Small intestine (tissue), 7 donors: Measurements from ENCODE around the gene KIF24. TPM values are rescaled to one million over a fixed set of nuclear protein-coding genes. Genes with fewer than 3 reads are reported as not detected.
"Not testable (repeated sequence)": the region's sequence is repeated elsewhere in the genome, so short reads cannot be mapped to it uniquely, and the experiment has no call there.

Experiments
- DNase-seq, 2 donors: peaks; one replicate each; pipeline versions ENCODE4 v3.0.0 to v3.0.0-alpha.2; 2013
- FAIRE-seq: peaks from 2 replicates; lab custom pipeline; 2012; peaks lifted over from hg19 to GRCh38; lab: Jason Lieb, UNC
- H3K27ac ChIP-seq, 3 donors: one replicate each; pipeline ENCODE4 v1.5.1; 2013; ENCODE audit warnings: low read length in 2 of 3, mild to moderate bottlenecking in 2 of 3, control low read depth in 1 of 3, inconsistent platforms in 1 of 3, low read depth in 1 of 3, moderate library complexity in 1 of 3
- H3K27me3 ChIP-seq, 3 donors: one replicate each; pipeline ENCODE4 v1.6.1; 2013; ENCODE audit warnings: low read length in 3 of 3, inconsistent platforms in 1 of 3; ENCODE audit not compliant: control insufficient read depth in 3 of 3, insufficient read depth in 3 of 3
- H3K36me3 ChIP-seq, 3 donors: one replicate each; pipeline ENCODE4 v1.6.1; 2013; ENCODE audit warnings: low read length in 3 of 3, inconsistent platforms in 1 of 3, low read depth in 1 of 3, mild to moderate bottlenecking in 1 of 3, moderate library complexity in 1 of 3; ENCODE audit not compliant: control insufficient read depth in 3 of 3, insufficient read depth in 2 of 3
- H3K4me1 ChIP-seq, 3 donors: one replicate each; pipeline ENCODE4 v1.6.1; 2013; ENCODE audit warnings: low read length in 2 of 3, inconsistent platforms in 1 of 3, low read depth in 1 of 3, mild to moderate bottlenecking in 1 of 3, moderate library complexity in 1 of 3; ENCODE audit not compliant: control insufficient read depth in 3 of 3, insufficient read depth in 2 of 3
- H3K4me3 ChIP-seq, 3 donors: one replicate each; pipeline ENCODE4 v1.5.1; 2013; ENCODE audit warnings: low read length in 3 of 3, control low read depth in 1 of 3, inconsistent platforms in 1 of 3, low read depth in 1 of 3, mild to moderate bottlenecking in 1 of 3, moderate library complexity in 1 of 3
- H3K9me3 ChIP-seq, 2 donors: one replicate each; pipeline ENCODE4 v1.6.1; 2013; ENCODE audit warnings: low read depth in 1 of 2, low read length in 1 of 2; ENCODE audit not compliant: control insufficient read depth in 2 of 2, insufficient read depth in 1 of 2
- WGBS, 3 donors: extraction: QIAGEN DNeasy Blood & Tissue Kit; methylation state at CpG; one replicate each; pipeline ENCODE4 v1.1.7; 2013; 5-methylcytosine and 5-hydroxymethylcytosine counted together
- polyA plus RNA-seq, 4 donors: library from polyadenylated mRNA; stranded (reverse) in 3 of 4; unstranded in 1 of 4; fragments of 200-250 nt in 3 of 4; fragments of 120-200 nt in 1 of 4; gene quantifications; one replicate each; pipeline versions ENCODE4 v1.2.1 to v1.2.3, GENCODE V29; 2013
- donor health status: healthy with polysubstance abuse.
- donor health status: control.
- donor health status: control.
- donor health status: Bipolar disorder and iron deficiency.
- donor health status: healthy.

KIF24 gene
- polyA plus RNA-seq, 4 donors = 0.27 to 2.1 (median 0.98) TPM

DNA sequence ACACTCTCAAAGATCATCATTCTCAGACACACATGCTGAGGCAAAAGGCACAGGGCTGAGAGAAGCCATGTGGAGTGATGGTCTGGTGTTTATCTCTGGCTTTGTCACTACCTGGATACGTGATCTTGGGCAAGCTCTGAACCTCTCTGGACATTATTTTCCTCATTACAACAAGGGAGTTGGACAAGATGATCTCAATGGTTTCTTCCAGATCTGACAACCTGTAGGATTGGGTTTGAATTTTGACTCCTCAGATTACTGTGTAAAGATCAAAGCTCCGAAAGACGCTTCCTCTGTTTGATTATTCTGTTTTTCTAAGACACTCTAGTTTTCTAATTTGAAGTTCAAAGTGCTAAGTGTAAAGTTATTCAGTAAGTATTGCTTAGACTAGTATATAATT is 20.3 kb upstream of the KIF24 start:
- DNase-seq (no peak), FAIRE-seq (no peak)
- 88 to 93% (median 92%) methylated on average over 3 of the region's 3 CpGs for WGBS, 3 donors
- H3K36me3 ChIP-seq = peaks cover 0 to 14% (median 0%) of the 10 kb centered on the region in 3 donors
- H3K27me3 ChIP-seq = no peaks in the 10 kb centered on the region
- H3K4me3 ChIP-seq = no peak overlapping the region
- H3K4me1 ChIP-seq = peaks cover 0 to 25% (median 6%) of the 10 kb centered on the region in 3 donors
- H3K27ac ChIP-seq = no peak overlapping the region
- no peaks in the 10 kb centered on the region for H3K9me3 ChIP-seq

DNA sequence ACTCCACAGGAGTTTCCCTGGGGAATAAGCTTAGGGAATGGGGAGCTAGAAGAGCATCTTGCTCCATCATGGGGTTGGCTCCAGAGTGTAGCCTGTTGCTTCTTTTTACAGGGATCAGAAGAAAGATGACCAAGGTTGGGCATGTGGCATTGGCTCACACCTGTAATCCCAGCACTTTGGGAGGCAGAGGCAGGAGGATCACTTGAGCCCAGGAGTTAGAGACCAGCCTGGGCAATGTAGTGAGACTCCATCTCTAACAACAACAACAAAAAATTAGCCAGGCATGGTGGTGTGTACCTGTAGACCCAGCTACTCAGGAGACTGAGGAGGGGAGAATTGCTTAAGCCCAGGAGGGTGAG is 18.7 kb upstream of the KIF24 start:
- Histone ChIP-seq H3K9me3 (no peaks in the 10 kb centered on the region), H3K36me3 (peaks cover 0 to 28% (median 2%) of the 10 kb centered on the region in 3 donors), H3K27me3 (no peaks in the 10 kb centered on the region), H3K4me1 (peaks cover 0 to 36% (median 9%) of the 10 kb centered on the region in 3 donors), H3K27ac (peak overlapping the region in 1 of 3 donors; percentile 2), H3K4me3 (no peak overlapping the region)
- FAIRE-seq (no peak), DNase-seq (no peak)

DNA sequence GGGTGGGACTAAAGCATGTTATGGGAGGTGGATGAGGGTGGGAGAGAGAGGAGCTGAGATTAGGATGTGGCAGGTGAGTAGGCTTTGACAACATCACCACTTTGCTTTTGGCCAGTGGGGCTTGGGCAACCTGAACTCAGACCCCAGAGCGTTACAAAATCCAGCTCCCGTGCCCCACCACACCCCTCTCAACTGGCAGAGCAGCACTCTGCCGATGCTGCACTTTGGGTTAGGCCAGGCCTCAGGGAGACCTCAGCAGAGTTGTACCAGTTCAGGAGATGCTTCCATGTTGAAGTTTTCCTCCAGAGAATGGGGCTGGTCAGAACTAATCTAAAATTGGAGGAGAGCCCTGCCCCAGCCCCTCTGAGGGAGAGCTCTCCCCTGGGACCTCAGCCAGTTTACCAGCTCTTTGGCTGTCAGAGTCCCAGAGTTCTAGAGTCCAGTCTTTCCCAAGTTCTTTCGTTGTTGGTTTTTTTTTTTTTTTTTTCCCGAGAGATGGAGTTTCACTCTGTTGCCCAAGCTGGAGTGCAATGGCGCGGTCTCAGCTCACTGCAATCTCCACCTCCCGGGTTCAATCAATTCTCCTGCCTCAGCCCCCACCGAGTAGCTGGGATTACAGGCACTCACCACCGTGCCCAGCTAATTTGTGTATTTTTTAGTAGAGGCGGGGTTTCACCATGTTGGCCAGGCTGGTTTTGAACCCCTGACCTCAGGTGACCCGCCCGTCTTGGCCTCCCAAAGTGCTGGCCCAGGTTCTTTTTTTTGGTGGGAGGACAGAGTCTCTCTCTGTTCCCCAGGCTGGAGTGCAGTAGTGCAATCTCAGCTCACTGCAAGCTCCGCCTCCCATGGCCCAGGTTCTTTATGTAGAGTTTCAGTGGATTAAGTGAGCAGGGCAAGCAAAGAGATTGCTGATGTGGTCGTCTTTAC is 18.1 kb upstream of the KIF24 start:
- peaks cover 0 to 34% (median 2%) of the 10 kb centered on the region in 3 donors for H3K36me3 ChIP-seq
- H3K4me3 ChIP-seq = no peak overlapping the region
- peaks cover 0 to 38% (median 9%) of the 10 kb centered on the region in 3 donors for H3K4me1 ChIP-seq
- H3K9me3 ChIP-seq = no peaks in the 10 kb centered on the region
- no peaks in the 10 kb centered on the region for H3K27me3 ChIP-seq
- DNase-seq (peak; percentile 19 to 45), FAIRE-seq (no peak)
- 35 to 73% (median 50%) methylated on average over 13 to 15 of the region's 15 CpGs for WGBS, 3 donors
- H3K27ac ChIP-seq = peak overlapping the region in 1 of 3 donors; percentile 19

DNA sequence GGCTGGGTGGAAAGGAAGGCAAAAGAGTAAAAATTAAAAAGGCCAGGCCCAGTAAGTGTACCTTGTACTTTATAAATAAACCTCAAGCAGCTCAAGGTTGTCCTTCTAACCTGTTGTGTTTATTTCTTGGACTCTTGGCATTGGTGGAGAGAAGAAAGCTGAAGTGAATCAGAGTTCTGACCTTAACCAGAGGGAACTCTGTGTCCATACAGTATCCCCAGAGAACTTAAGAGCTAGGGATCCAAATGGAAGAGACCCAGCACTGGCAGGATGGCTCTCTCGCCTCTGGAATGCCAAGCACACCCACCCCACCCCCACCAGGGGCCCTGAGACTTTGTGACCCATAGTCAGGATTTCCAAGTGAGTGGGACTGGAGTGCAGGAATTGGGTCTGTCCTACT is 14.5 kb upstream of the KIF24 start:
- Histone ChIP-seq H3K36me3 (peaks cover 4 to 61% (median 8%) of the 10 kb centered on the region in 3 donors), H3K9me3 (no peaks in the 10 kb centered on the region), H3K27ac (peak overlapping the region in 1 of 3 donors; percentile 79), H3K27me3 (no peaks in the 10 kb centered on the region), H3K4me3 (no peak overlapping the region), H3K4me1 (peaks cover 0 to 49% (median 9%) of the 10 kb centered on the region in 3 donors)
- DNase-seq (peak; percentile 47 to 57), FAIRE-seq (no peak)
- 72 to 100% (median 88%) methylated on average over 1 of the region's 1 CpG for WGBS, 3 donors

DNA sequence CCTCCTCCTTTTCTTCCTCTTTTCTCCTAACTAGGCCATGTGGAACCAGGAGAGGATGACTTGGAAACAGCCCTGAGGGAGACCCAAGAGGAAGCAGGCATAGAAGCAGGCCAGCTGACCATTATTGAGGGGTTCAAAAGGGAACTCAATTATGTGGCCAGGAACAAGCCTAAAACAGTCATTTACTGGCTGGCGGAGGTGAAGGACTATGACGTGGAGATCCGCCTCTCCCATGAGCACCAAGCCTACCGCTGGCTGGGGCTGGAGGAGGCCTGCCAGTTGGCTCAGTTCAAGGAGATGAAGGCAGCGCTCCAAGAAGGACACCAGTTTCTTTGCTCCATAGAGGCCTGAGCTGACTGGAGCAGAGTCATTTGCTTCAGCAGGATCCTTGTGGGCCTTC is 14.0 kb upstream of the KIF24 start:
- H3K4me1 ChIP-seq = peaks cover 0 to 49% (median 9%) of the 10 kb centered on the region in 3 donors
- 74 to 94% (median 92%) methylated on average over 5 of the region's 5 CpGs for WGBS, 3 donors
- H3K9me3 ChIP-seq = no peaks in the 10 kb centered on the region
- H3K27ac ChIP-seq = peak overlapping the region in 2 of 3 donors; percentile 52 to 79
- H3K4me3 ChIP-seq = no peak overlapping the region
- peaks cover 4 to 62% (median 8%) of the 10 kb centered on the region in 3 donors for H3K36me3 ChIP-seq
- H3K27me3 ChIP-seq = no peaks in the 10 kb centered on the region
- no peak for FAIRE-seq
- DNase-seq = no peak

DNA sequence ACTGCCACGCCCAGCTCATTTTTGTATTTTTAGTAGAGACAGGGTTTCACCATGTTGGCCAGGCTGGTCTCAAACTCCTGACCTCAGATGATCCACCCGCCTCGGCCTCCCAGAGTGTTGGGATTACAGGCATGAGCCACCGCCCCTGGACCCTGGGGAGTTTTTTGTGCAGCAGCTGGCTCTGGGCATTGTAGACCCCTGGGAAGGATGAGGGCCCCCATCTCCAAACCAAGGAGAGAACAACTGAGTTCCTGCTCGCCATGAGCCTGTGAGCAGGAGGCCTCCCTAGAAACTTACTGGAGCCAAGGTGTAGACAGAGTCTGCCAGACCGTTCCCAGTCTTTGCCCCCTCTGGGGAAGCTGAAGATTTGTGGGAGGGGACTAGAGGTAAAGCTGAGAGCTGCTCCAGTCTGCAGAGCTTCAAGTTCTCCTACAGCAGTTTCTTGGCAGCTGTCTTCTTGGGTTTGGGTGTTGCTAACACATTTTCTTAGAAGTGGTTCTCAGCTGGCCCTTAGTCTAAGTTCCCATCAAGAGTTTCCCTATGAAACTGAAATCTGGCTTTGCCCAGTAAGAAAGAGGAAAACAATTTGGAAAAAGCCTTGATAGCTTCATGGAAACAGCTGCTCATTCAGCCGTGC is 12.7 kb upstream of the KIF24 start:
- H3K9me3 ChIP-seq = no peaks in the 10 kb centered on the region
- H3K4me1 ChIP-seq = peaks cover 0 to 46% (median 9%) of the 10 kb centered on the region in 3 donors
- no peak overlapping the region for H3K4me3 ChIP-seq
- 72 to 81% (median 73%) methylated on average over 7 of the region's 7 CpGs for WGBS, 3 donors
- peaks cover 4 to 64% (median 8%) of the 10 kb centered on the region in 3 donors for H3K36me3 ChIP-seq
- DNase-seq (no peak), FAIRE-seq (no peak)
- peak overlapping the region in 2 of 3 donors; percentile 37 to 79 for H3K27ac ChIP-seq
- H3K27me3 ChIP-seq = no peaks in the 10 kb centered on the region

DNA sequence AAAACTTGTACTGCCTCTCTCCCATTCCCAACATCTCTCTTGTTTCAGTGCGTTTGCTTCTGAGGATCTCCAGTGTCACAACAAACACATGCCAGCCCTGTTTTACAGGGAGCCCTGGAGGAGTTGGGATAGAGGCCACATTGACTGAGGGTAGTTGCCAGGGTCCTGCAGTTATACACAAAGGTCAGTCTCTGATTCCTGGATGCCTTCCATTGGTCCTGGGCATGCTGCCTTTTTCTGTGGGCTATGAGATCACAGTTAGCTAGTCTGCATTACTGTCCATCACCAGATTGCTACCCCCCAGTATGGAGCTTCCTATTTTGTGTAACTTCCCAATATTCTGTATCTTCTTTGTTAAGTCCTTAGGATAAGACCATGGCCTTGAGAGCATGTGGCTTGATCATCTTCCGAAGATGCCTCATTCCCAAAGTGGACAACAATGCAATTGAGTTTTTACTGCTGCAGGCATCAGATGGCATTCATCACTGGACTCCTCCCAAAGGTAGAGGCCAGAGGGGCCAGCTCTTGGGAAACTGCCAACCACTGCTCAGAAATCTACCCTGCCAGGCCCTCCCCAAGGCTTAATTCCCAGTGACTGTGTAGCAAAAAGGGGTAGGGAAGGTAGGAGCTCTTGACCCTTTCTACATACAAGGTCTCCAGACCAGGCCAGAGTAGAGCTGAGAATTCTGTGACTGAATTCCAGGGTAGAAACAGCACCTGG is 9.8 kb upstream of the KIF24 start:
- FAIRE-seq (no peak), DNase-seq (no peak)
- no peak overlapping the region for H3K4me3 ChIP-seq
- peaks cover 4 to 58% (median 8%) of the 10 kb centered on the region in 3 donors for H3K36me3 ChIP-seq
- H3K4me1 ChIP-seq = peaks cover 0 to 26% (median 2%) of the 10 kb centered on the region in 3 donors
- no peaks in the 10 kb centered on the region for H3K9me3 ChIP-seq
- WGBS, 3 donors = 89 to 96% (median 93%) methylated on average over 2 of the region's 2 CpGs
- no peak overlapping the region for H3K27ac ChIP-seq
- H3K27me3 ChIP-seq = no peaks in the 10 kb centered on the region

DNA sequence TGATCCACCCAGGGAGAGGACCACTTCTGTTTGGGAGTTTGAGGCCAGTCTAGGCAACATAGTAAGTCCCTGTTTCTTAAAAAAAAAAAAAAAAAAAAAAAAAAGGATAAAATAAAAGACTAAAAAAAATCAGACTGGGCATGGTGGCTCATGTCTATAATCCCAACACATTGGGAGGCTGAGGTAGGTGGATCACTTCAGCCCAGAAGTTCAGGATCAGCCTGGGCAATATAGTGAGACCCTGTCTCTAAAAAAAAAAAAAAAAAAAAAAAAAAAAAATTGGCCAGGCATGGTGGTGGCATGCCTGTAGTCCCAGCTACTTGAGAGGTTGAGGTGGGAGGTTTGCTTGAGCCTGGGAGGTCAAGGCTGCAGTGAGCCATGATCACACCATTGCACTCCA is 9.0 kb upstream of the KIF24 start:
- not testable (repeated sequence) for H3K27me3 ChIP-seq, DNase-seq, H3K4me3 ChIP-seq, FAIRE-seq, H3K9me3 ChIP-seq, H3K27ac ChIP-seq
- Histone ChIP-seq H3K4me1 (peaks cover 0 to 20% (median 2%) of the 10 kb centered on the region in 3 donors), H3K36me3 (peaks cover 2 to 52% (median 8%) of the 10 kb centered on the region in 3 donors)
